NCI-H2107 (cell line): ENCODE results near the gene POU2AF1.

Experiments
- DNase-seq: peaks from one replicate; lab custom pipeline; 2025; lab: John Stamatoyannopoulos, UW

The POU2AF1 gene

GRCh38 chr11:111387363-111387762, 8.3 kb upstream of the POU2AF1 start:
- peak; percentile 36 for DNase-seq

GRCh38 chr11:111386611-111387150, 7.6 kb upstream of the POU2AF1 start:
- DNase-seq: no peak

- no peak for DNase-seq
Measured at GRCh38 chr11:111384494-111384893, 5.4 kb upstream of the POU2AF1 start.

- DNase-seq: no peak
Measured at GRCh38 chr11:111382451-111382850, 3.4 kb upstream of the POU2AF1 start.

- no peak for DNase-seq
Measured at GRCh38 chr11:111379602-111380136, 594 bp upstream of the POU2AF1 start.

- DNase-seq: no peak
Measured at GRCh38 chr11:111378185-111378860, 752 bp downstream of the POU2AF1 start.

- no peak for DNase-seq
Measured at GRCh38 chr11:111376181-111376871, 2.7 kb downstream of the POU2AF1 start.

GRCh38 chr11:111373590-111373989, 5.5 kb downstream of the POU2AF1 start:
- DNase-seq: no peak

- DNase-seq: peak; percentile 35
Measured at GRCh38 chr11:111372538-111372937, 6.5 kb downstream of the POU2AF1 start.

- DNase-seq: no peak
Measured at GRCh38 chr11:111370902-111371578, 8.0 kb downstream of the POU2AF1 start.

- no peak for DNase-seq
Measured at GRCh38 chr11:111370270-111370901, 8.7 kb downstream of the POU2AF1 start.

GRCh38 chr11:111368285-111368560, 10.9 kb downstream of the POU2AF1 start:
- no peak for DNase-seq

GRCh38 chr11:111367411-111368284, 11.4 kb downstream of the POU2AF1 start:
- DNase-seq: no peak

GRCh38 chr11:111366560-111367410, 12.3 kb downstream of the POU2AF1 start:
- no peak for DNase-seq

GRCh38 chr11:111365722-111366559, 13.1 kb downstream of the POU2AF1 start:
- no peak for DNase-seq

GRCh38 chr11:111364503-111364902, 14.6 kb downstream of the POU2AF1 start:
- DNase-seq: no peak

GRCh38 chr11:111363985-111364384, 15.1 kb downstream of the POU2AF1 start:
- no peak for DNase-seq

GRCh38 chr11:111362887-111363411, 16.1 kb downstream of the POU2AF1 start:
- no peak for DNase-seq

GRCh38 chr11:111361874-111362273, 17.2 kb downstream of the POU2AF1 start:
- no peak for DNase-seq
